Measurements from ENCODE around the gene WIF1.

DNA sequence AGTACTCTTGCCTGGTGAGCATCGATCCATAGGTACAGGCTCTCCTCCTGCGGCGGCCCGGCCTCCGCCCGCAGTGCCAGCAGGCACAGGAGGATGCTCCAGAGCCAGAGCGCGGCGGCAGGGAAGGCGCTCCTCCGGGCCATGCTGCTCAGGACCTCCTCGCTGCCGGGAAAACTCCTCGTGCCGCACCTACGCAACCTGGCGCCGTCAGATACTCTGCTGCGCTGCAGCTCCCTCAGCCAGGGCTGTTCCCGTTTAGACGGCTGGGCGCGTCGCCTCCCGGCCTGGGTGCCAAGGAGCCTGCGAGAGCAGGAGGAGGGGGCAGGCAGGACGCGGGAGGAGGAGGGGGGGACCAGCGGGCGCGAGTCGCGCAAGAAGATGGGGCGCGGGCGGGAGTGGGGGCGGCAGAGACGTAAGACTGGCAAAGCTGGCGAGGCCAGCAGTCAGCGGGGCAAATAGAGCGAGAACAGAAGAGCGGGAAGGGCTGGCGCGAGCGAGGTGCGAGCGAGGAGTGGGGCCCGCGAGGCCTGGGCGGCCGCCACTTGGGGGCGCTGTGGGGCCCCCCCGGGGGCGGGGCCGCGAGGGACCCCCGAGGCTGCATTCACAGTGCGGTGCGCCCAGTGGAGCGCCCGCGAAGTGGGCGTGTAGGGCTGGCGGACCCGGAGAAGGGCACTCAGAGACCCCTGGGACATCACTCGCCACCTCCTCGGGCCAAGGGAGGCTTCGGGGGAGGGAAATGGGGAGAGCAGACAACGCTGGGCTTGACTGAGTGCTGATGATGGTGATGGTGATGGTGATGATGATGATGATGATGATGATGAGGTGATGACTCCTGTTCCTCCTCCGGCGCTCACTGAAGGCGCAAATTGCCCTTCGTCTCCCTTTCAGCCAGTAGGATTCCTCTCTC lies at the start of gene WIF1:
- TF ChIP-seq, protein P1, sequence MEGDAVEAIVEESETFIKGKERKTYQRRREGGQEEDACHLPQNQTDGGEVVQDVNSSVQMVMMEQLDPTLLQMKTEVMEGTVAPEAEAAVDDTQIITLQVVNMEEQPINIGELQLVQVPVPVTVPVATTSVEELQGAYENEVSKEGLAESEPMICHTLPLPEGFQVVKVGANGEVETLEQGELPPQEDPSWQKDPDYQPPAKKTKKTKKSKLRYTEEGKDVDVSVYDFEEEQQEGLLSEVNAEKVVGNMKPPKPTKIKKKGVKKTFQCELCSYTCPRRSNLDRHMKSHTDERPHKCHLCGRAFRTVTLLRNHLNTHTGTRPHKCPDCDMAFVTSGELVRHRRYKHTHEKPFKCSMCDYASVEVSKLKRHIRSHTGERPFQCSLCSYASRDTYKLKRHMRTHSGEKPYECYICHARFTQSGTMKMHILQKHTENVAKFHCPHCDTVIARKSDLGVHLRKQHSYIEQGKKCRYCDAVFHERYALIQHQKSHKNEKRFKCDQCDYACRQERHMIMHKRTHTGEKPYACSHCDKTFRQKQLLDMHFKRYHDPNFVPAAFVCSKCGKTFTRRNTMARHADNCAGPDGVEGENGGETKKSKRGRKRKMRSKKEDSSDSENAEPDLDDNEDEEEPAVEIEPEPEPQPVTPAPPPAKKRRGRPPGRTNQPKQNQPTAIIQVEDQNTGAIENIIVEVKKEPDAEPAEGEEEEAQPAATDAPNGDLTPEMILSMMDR (IDR thresholded peaks at IDR 0.05) = peak; percentile 72
- TF ChIP-seq EZH2phosphoT487 (IDR thresholded peaks at IDR 0.05) = peak; percentile 71
- peak; percentile 90 for TF ChIP-seq EZH2 (IDR thresholded peaks at IDR 0.05)
